ENCODE data around the gene PRDM2.

DNA sequence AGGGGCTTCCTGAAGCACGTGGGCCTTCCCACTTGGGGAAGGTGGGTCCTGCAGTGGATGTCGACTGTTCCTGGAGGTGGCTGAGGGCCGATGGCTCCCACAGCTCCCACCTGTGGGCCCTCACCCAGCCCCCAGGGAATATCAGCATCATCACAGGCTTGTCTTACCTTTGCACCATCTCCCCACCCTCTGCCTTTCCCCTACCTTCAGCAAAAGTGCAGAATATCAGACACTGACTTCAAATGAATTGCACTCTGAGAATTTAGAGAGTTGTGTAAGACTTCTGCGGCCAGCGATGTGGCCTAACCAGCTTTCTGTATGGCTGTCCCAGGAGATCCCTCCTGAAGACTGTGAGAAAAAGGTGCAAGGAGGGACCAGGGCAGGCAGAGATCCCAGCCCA is 105.4 kb downstream of the PRDM2 start:
- no peak for TF ChIP-seq GABPA (IDR thresholded peaks at IDR 0.05; ENCODE audit: low read depth)
- TF ChIP-seq SIN3A (IDR thresholded peaks at IDR 0.05; ENCODE audit: borderline replicate concordance, low read depth, low read length) = no peak
- no peak for TF ChIP-seq EP300 (IDR thresholded peaks at IDR 0.05; ENCODE audit: borderline replicate concordance in 1 of 2, low read depth in 1 of 2, low read length in 1 of 2)
